HFFc6 (cell line): ENCODE results near the gene CCN5. TPM values are rescaled to one million over a fixed set of nuclear protein-coding genes. Genes with fewer than 3 reads are reported as not detected.
A peak's percentile ranks its signal among the peaks of the same experiment; 100 is the strongest.

Experiments used
- DNase-seq: peaks from one replicate; pipeline ENCODE4 v3.0.0-alpha.2; 2018
- H3K27ac Mint-ChIP-seq: 2 replicates; pipeline ENCODE4 v1.8.0; 2020; ENCODE audit warnings: mild to moderate bottlenecking, mixed read lengths
- H3K27me3 Mint-ChIP-seq: 2 replicates; pipeline ENCODE4 v1.8.0; 2021; ENCODE audit warnings: mild to moderate bottlenecking, moderate library complexity, mixed read lengths; ENCODE audit not compliant: insufficient read depth
- H3K36me3 Mint-ChIP-seq: 2 replicates; pipeline ENCODE4 v1.8.0; 2021; ENCODE audit warnings: low read depth, mixed read lengths
- H3K4me1 Mint-ChIP-seq: 2 replicates; pipeline ENCODE4 v1.8.0; 2020; ENCODE audit warnings: low read depth, mixed read lengths
- H3K4me3 Mint-ChIP-seq: 2 replicates; pipeline ENCODE4 v1.8.0; 2020; ENCODE audit warnings: mild to moderate bottlenecking, moderate library complexity, mixed read lengths
- H3K9me3 Mint-ChIP-seq: 2 replicates; pipeline ENCODE4 v1.8.0; 2020; ENCODE audit warnings: mild to moderate bottlenecking, mixed read lengths
- total RNA-seq, 6 experiments: library from RNA; stranded (reverse); fragmentation: NEBNext Ultra II Directional; extraction: Animal tissue kit (Norgen Biotek cat#: 25700); gene quantifications; 2 replicates in 1 of 6; 3 replicates in 5 of 6; pipeline ENCODE4 v1.2.3, GENCODE V29; 2021
- TF ChIP-seq, protein P1 (sequence below): fragments of 200-600 bp; sonication (generic); IDR thresholded peaks from 2 replicates; pipeline ENCODE4 v1.5.0; 2021; ENCODE audit warnings: antibody characterized with exemption, mild to moderate bottlenecking

Gene CCN5
- total RNA-seq, 6 experiments from 2014 or later = 0.14 TPM; not detected in 5

DNA sequence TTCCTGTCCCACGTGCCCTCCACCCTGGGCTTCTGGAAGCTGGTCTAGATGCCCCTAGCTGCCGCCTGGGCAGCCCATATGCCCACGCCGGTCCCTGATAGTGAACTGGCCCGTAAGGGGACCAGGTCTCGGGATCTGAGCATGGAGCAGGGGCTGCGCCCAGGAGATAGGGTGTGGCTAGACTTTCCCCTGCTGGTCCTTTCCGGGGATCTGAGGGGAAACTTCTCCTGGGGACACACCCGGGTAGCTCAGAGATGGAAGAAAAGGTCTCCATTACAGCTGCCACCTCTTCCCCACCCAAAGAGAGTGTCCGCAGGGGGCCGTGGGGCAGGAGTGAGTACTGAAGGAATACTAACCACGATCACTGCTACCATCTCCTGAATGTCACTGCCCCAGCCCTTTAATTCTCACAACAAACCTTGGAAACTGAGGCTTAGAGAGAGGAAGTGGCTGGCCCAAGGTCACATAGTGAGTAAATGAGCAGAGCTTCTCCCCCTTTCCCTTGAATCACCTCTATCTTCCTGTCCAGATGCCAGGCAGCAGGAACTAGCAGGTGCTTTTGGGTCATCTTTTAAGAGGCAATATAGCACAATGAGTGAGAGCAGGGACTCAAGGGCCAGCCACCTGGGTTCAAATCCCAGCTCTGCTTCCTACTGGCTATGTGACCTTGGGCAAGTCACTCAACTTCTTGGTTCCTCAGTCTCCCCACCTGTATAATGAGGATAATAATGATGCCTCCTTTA is 11.8 kb upstream of the CCN5 start:
- H3K36me3 Mint-ChIP-seq = no peaks in the 10 kb centered on the region
- H3K4me3 Mint-ChIP-seq = no peak overlapping the region; the same call in 1 of the 2 replicates
- H3K9me3 Mint-ChIP-seq = no peaks in the 10 kb centered on the region
- DNase-seq = no peak
- H3K4me1 Mint-ChIP-seq = peaks cover 63% of the 10 kb centered on the region
- TF ChIP-seq, protein P1, sequence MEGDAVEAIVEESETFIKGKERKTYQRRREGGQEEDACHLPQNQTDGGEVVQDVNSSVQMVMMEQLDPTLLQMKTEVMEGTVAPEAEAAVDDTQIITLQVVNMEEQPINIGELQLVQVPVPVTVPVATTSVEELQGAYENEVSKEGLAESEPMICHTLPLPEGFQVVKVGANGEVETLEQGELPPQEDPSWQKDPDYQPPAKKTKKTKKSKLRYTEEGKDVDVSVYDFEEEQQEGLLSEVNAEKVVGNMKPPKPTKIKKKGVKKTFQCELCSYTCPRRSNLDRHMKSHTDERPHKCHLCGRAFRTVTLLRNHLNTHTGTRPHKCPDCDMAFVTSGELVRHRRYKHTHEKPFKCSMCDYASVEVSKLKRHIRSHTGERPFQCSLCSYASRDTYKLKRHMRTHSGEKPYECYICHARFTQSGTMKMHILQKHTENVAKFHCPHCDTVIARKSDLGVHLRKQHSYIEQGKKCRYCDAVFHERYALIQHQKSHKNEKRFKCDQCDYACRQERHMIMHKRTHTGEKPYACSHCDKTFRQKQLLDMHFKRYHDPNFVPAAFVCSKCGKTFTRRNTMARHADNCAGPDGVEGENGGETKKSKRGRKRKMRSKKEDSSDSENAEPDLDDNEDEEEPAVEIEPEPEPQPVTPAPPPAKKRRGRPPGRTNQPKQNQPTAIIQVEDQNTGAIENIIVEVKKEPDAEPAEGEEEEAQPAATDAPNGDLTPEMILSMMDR = no peak
- H3K27me3 Mint-ChIP-seq = peaks cover 3% of the 10 kb centered on the region
- peak overlapping the region; percentile 7; the same call in 1 of the 2 replicates for H3K27ac Mint-ChIP-seq

GRCh38 chr20:44703956-44704488 is 11.1 kb upstream of the CCN5 start:
- Mint-ChIP-seq H3K9me3 (no peaks in the 10 kb centered on the region), H3K27ac (peak overlapping the region; percentile 7), H3K4me3 (no peak overlapping the region; the same call in 1 of the 2 replicates), H3K27me3 (peaks cover 3% of the 10 kb centered on the region), H3K4me1 (peaks cover 61% of the 10 kb centered on the region), H3K36me3 (no peaks in the 10 kb centered on the region)
- TF ChIP-seq, protein P1 = no peak
- DNase-seq = no peak

GRCh38 chr20:44704551-44704971 is 10.6 kb upstream of the CCN5 start:
- Mint-ChIP-seq H3K27ac (peak overlapping the region; percentile 7), H3K9me3 (no peaks in the 10 kb centered on the region), H3K4me1 (peaks cover 61% of the 10 kb centered on the region), H3K27me3 (peaks cover 3% of the 10 kb centered on the region), H3K36me3 (no peaks in the 10 kb centered on the region), H3K4me3 (no peak overlapping the region)
- TF ChIP-seq, protein P1 = no peak
- DNase-seq = peak; percentile 58

DNA sequence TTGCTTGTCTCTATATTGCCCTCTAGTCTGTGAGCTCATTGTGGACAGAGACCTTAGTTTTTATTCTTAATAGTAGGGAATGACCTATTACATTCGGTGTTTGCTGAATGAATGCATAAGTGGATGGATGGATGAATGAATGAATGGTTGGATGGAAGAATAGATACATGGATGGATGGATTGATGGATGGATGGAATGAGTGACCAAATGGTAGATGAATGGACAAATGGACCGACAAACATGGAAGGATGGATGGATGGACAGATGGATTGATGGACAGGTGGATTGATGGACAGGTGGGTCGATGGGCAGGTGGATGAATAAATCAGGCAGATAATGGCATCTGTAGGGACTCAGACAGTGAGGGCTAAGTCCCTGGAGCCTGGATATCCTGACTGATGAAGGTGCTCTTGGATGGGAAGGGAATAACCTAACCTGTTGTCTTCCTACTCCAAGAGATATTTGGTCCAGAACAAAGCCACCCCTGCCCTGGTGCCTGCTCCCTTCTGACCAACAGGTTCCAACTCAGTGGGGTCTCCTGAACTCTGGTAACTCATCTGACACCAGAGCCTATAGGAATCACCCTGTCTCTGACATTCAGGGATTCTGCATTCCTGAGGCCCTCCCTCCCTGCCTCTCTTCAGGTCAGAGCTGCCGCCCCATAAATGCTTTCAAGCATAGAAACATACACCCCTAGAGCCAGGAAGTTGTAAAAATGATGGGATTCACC is 9.6 kb upstream of the CCN5 start:
- Mint-ChIP-seq H3K4me3 (no peak overlapping the region), H3K4me1 (peaks cover 61% of the 10 kb centered on the region), H3K27me3 (peaks cover 3% of the 10 kb centered on the region), H3K36me3 (no peaks in the 10 kb centered on the region), H3K9me3 (no peaks in the 10 kb centered on the region), H3K27ac (peak overlapping the region; percentile 7; the same call in 1 of the 2 replicates)
- no peak for DNase-seq
- TF ChIP-seq, protein P1 = no peak

- DNase-seq = peak; percentile 48
- no peak overlapping the region for H3K27ac Mint-ChIP-seq
- H3K4me1 Mint-ChIP-seq = peaks cover 63% of the 10 kb centered on the region
Measured at GRCh38 chr20:44706301-44707017, 8.7 kb upstream of the CCN5 start.

More at GRCh38 chr20:44706301-44707017, 8.7 kb upstream of the CCN5 start:
- Mint-ChIP-seq H3K36me3 (no peaks in the 10 kb centered on the region), H3K4me3 (no peak overlapping the region), H3K27me3 (no peaks in the 10 kb centered on the region; the same call in 1 of the 2 replicates), H3K9me3 (no peaks in the 10 kb centered on the region)
- TF ChIP-seq, protein P1 = no peak
